Fibroblast of upper back skin (primary cell): Measurements from ENCODE around the gene PDE1C.
A peak's percentile ranks its signal among the peaks of the same experiment; 100 is the strongest.
"Not testable (repeated sequence)": the region's sequence is repeated elsewhere in the genome, so short reads cannot be mapped to it uniquely, and the experiment has no call there.

Experiments used
- DNase-seq: peaks from one replicate; pipeline ENCODE4 v3.0.0-alpha.2; 2013

PDE1C gene

DNA sequence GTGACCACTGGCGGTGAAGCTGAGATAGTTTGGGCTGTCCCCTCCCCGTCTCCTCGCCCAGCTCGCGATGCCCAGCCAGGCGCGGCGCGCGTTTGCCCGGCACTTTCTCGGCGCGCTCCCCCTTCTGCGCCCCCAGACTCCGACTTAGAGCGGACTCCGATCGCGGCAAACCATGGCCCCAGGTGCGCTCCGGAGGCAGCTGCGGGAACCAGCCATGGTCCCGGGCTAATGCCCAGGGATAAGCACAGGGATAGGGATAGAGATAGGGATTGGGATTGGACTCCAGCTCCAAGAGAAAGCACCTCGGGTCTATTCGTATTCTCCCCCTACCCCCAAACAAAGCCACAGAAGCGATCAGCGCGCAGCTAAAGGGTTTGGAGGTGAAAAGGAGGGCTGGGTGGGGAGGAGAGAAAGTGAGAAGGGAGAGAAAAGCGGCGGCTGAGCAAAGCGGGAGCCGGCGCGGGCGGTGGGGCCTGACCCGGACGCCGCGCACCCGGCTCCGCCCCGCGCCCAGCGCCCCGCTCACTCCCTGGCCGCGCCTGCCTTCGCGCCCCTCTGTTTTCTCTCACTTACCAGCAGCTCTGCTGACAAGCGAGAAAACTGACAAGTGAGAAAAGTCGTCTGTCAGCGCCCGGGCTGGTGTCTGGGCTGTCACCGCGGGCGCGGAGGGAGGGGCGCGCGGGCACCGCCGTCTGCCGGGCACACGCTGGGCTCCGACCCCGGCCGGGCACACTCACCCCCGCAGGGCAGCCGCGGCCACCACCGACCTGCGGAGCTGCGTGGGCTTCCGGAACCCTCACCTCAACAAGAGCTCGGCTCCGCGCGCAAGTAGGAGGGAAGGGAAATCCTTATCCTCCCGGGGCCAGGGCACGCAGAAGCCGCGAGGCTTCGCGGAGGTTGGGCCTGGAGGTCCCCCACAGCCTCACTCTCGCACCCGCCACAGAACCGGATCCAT lies at the start of gene PDE1C:
Gene PDE1C, minus strand, starts transcription at position 2 of the 955 bp plus-strand sequence.
- DNase-seq = peak; percentile 27

DNA sequence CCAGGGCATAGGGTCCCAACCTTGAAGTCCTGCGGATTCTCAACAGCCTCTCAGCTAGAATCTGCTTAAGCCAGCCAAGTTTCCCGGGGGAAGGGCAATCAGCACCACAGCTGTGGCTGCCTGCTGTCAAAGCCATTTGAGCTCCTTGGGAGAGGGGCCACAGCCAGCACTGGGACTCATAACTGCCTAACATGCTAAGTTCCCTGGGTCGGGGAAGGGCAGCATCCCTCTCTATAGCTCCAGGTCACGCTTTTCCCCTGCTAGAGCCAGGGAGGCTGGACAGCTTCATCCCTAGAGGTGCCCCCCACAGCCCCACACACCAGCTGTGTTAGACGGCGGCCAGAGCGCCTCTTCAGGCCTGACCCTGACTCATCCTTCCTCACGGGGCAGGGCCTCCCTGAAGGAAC lies 49.6 kb upstream of the PDE1C start:
- no peak for DNase-seq

DNA sequence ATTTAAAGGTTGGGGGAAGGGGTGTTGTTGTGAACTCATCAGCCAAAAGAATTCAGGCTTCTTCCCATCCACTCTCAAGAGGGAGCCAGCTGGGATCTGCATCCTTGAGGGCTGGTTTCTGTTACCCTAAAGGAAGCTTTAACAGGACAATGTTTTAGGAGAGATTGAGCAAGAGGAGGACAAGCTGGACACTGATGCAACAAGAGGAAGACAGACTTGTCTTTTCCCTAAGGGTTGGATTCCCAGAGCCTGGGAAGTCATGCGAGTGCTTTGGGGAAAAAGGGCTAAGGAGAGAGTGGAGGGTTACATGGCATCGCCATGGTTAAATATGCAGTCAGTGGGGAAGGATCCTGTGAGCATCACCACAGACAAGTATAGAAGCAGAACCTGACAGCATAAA lies 47.6 kb upstream of the PDE1C start:
- peak; percentile 24 for DNase-seq

DNA sequence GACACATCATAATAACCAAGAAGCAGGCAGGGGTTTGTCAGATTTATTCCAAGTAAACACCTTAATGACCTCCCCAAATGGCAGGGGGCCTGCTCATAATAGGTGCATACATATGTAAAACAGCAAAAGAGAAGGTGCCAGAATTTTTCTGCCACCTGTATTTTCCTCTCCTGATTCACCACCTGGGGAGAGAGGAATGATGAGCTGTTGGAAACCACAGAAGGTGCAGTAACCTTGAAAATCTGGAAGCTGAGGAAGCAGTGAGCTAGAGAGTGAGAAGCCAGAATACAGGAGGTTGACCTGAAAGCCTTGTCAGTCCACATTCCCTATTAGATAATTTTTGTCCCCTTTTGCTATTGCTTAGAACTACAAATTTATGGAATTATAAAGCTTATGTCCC lies 46.2 kb upstream of the PDE1C start:
- DNase-seq = no peak

DNA sequence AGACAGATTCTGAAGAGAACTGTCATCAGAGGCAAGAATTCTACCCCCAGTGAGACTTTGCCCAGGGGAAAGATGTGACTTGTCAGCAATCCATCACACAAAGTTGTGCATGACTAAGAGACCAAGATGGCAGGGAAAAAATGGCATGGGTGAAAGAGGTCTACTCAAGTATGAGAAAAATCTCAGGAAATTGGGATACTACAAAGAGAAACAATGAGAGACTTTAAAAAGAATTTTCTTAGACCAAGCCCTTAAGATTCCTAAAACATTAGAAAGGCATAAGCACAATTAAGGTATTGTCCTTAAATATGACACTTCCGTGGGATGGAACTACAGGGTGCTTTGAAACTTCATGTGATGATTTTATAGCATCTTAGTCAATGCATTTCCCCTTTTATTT lies 45.6 kb upstream of the PDE1C start:
- DNase-seq = peak; percentile 90

DNA sequence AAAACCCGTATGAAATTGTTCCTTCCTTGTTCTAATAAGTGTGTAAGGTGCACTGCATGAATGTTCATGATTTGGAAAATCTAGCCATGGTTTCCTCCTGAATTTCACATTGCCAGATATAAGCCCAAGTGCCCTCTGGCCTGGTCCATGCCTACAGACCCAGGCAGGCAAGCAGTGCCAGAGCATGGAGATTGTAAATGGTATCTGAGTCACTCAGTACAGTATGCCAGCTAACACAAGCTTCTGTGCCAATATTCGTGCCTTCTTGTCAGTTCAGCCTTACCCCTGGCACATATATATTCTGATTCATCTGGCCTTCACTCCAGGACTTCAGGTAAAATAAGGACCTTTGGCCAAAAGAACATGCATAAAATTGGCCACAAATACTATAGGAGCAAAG lies 38.4 kb upstream of the PDE1C start:
- no peak for DNase-seq

DNA sequence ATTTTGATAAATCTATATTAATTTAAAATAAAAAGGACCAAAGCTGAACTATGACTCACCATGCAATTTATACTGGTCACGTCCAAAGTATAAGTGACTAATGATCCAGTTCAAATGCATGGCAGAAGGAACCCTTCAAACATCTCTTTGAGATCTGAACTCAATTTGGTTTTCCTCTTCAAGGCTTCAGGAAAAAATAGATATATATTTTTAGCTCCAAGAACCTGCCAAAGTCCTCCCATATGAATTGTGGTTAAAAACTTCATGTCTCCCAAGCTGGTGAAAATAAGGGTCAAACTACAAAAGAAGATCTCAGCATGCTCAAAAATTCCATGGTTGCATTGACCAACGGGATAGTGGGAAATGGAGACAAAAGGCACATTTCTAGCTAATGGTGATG lies 34.6 kb upstream of the PDE1C start:
- peak; percentile 50 for DNase-seq

DNA sequence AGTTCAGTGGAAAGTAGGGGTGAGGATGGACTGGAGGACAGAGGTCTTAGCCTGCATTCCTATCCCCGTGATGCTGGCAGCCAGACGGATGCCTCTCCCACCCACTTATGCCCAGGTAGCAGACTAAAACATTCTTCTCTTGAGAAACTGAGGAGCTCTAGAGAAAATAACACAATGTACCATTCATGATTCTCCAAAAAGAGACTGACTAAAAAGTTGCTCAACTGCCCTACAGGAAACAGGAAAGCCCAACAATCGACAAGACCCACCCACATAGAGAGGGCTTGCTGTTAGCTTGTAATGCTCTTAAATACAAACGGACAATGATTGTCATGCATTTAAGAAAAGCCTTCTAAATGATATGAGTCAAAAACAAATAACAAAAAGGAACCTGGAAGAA lies 33.2 kb upstream of the PDE1C start:
- DNase-seq = no peak

DNA sequence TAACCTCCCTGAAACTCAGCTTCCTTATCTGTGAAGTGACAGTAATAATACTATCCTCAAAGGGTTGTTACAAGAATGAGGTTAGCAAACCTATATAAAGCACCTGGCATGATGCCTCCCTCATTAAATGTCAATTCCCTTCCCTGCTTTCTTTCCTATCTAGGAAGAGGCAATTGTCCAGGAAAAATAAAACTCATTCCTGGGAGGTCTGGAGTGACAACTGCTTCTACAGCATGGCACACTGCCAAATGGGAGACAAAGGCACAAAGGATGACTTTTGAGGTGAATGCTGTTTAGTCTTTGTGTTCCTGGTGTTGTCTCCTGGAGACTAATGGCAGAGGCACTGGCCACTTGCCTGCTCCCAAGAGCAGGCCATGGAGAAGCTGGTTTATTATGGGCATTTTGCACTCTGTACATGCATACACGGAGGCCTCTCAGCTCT lies 32.2 kb upstream of the PDE1C start:
- DNase-seq = no peak

DNA sequence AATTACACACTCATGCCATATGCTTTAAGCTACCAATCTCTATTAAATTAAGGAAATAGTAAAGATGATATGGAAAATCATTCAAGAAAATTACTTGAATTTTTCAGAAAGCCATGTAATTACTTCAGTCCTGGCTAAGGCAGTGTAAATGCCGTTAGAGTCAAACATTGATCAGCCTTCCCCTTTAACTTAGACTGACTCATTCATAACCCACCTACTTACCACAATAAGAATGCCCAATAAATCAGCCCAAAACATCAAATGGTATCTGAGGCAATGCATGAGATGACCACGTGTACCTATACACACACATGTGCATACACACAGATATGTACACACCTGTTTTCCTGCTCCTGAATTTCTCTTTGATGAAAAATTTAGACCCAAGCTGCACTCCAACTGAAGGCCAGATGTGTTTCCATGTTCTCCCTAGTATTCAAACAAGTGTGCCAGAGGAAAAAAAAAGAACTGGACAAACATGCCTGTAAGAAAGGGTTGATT lies 30.2 kb upstream of the PDE1C start:
- DNase-seq = no peak

DNA sequence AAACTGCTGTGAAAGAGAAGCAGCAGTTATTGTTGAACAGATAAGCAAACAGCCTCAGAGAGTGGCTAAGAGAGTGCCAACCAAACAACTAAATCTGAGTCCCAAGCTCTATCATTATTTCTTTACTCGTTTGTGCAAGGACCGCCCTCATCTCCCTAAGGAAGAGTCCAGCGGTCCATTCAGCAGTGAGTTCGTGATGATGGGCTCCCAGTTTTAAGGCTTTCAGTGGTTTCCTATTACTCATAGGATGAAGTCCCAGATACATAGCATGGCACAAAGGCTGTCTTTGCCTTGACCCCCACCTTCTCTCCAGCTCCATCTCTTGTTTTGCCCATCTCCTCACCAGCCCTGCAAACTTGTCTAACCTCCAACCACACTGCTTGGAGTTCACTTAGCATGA lies 24.3 kb upstream of the PDE1C start:
- DNase-seq = no peak

DNA sequence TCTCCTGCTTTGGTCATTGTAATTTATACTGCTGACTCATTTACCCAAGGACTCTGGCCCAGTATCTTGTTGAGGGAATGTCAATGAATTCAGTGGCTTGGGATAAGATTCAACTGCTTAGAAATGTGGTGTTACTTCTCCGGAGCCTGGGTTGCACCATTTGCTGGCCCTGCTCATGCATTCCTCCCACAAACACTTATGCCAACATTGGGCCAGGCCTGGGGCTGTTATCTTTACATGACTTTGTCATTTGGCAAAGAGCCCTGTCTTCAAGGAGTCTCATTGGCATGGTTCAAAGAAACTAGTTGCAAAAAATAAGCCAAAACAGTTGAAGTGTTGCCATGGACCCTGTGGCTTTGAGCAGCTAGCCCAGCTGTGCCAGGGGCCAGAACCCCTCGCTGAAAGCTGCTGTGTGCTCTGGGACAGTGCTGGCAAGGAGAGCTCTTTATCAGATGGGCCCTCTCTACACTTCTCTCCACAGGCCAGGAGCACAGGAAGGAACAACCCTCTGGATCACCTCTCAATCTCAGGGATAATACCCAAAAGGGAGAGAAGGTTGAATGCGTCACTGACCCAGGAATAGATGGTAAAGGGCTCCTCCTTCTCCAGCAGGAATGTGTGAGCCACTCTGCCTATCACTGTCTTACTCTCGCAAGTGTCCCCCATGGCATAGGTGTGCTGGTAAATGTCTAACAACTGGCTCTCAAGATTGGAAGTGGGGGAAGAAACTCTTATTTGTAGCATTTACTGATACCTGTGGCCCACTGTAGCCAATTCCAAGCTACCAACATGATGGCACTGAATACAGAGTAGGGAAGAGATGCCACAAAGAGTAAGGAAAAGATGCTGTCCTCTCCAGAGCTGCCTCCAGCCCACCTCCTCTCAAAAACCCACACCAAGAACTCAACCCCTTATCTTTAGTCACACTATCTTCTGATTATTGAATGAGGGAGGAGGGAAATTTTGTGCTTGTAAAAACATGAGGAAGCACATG lies 23.5 kb upstream of the PDE1C start:
- peak; percentile 92 for DNase-seq

DNA sequence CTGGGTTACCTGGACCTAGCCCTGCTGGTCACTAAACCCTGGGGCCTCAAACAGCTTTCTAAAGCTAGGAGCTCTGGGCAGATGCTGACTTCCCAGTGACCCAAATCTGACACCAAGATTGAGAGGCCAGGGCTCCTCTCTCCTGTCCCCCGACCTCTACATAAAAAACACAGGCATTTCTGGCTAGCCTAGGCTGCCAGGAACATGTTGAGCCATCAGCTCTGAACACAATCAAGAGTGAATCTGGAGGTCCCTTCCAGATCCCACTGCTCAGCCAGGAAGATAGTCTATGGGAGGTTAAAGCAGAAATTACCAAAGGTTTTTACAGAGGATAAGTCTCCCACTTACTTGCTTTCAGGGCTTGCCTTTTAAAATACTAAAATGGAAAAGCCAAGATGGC lies 22.1 kb upstream of the PDE1C start:
- DNase-seq = peak; percentile 46

DNA sequence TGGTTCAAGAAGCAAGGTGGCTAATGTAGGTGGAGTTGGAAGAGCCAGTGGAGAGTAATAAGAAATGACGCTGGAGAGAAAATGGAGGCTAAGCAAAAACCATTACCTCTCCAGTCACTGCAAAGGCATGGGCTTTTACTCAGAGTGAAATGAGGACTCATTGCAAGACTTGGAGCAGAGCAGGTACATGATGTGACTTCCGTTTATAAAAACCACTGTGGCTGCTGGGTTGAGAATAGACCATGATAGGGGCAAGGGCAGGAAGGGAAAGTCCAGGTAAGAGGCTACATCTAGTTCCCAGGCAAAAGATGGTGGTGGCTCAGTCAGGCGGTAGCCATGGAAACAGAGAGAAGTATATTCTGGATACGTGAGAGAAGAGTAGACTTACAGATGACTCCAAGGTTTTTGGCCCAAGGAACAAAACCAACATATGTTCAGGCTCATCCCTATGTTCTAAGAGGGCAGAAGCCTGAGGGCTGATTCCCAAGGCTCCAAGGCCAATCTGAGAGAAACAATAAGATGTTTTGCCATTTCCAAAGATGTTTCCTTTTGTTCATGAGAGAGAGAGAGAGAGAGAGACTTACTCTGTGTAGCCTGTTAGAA lies 21.5 kb upstream of the PDE1C start:
- no peak for DNase-seq

DNA sequence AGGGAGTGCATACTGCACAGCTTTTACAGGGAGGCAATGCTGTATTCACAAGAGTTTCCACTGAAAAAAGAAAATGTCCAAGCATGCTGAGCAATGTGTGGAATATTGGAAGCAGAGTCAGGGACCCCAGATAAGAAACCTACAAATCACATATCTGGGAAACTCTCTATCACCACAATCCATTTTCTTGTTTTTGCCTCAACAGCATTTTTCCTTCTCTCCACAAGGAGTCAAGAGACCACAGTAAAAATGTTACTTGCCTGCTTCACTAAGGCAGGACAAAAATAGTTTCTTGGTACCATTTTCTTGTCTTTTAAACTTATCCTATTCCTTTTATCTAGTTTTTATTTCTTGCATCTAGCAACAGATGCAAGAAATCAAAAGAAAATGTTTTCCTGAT lies 19.5 kb upstream of the PDE1C start:
- DNase-seq = no peak

DNA sequence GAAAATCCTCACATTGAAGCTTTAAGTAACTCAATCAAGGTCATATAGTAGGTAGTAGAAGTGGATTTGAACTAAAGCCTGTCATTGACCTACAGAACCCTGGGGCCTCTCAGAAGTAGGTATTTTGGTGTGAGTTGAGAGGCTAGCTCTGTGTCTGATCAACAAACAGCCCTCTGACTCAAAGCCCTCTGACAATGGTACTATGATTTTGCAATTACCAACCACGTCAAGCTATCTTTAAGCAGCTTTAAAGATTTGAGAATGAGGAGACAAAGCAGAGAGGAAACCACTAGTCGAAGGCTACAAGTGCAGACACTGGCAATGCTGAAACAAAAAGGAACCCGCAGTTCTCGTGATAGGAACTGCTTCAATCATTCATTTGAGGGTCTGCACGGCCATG lies 19.0 kb upstream of the PDE1C start:
- DNase-seq = no peak

DNA sequence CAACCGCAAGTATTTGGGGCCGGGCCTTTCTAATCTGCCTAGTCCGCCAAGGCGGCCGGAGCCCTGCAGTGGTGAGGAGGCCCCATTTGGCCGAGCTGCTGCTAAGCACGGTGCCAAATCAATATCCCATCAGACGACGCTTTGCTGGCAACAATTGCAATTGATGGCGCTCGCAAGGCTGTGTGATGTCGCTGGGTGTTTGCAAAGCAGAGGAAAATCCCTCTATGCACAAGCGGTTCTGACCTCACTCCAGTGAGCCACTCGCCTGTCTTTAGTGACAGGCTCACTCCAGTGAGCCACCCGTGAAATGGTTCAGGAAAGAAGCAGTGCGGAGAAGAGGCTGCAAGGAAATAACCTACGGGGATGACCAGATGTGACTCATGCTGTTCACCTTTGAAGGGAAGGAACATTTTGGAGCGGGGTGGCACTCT lies 18.3 kb upstream of the PDE1C start:
- DNase-seq = no peak

DNA sequence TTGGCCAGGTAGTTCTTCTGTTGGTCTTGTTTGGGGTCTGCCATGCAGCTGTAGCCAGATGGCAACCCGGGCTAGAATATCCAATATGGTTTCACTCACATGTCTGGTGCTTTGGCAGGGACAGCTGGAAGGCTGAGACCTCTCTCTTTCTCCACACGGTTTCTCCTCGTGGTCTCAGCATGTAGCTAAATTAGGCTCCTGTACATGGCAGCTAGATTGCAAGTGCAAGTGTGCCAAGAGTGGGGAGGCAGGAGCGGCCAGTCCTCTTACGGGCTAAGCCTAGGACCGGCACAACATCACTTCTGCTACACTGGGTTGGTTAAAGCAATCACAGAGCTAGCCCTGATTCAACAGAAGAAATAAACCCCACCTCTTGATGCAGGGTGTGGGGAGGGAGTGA lies 9.3 kb upstream of the PDE1C start:
- no peak for DNase-seq

DNA sequence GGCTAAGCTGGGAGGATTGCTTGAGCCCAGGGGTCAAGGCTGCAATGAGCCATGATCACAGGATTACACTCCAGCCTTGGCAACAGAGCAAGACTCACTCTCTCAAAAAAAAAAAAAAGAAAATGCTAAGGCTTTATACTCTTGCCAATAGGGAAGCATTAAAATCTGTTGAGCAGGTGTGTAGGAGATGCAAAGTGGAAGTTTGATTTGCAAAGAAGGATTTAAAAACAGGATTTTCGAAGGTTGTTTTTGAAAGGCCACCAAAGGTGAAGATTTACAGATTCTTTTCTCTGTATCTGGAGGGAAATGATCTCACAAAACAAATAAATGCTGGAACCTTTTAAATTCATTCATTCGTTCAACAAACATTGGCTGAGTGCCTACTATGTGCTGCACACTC lies 8.6 kb upstream of the PDE1C start:
- no peak for DNase-seq

DNA sequence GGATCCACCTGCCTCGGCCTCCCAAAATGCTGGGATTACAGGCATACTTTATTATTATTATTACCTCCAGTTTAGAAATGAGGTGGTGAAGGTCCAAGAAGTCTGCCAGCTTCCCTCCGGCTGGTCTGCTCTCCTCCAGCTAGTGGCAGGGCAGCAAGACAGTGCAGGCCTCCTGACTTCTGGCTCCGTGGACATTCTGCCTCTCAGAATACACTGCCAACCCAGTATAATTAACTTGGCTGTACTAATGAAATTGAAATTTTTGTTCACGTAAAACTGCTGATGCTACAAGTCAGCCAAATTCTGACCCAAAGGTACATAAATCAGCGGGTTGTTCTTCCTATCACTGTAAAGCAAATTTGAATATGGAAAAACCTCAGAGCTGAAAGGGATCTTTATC lies 7.6 kb upstream of the PDE1C start:
- no peak for DNase-seq

DNA sequence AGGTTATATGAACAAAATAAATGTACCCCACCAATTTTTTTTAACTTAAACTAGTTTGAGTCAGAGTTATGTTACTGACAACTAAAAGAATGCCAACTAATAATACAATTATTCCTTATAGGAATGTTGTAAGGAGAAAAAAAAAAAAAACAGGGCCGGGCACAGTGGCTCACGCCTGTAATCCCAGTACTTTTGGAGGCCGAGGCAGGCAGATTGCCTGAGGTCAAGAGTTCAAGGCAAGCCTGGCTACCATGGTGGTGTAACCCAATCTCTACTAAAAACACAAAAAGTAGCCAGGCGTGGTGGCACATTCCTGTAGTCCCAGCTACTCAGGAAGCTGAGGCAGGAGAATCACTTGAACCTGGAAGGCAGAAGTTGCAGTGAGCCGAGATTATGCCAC lies 6.6 kb upstream of the PDE1C start:
- DNase-seq = not testable (repeated sequence)

DNA sequence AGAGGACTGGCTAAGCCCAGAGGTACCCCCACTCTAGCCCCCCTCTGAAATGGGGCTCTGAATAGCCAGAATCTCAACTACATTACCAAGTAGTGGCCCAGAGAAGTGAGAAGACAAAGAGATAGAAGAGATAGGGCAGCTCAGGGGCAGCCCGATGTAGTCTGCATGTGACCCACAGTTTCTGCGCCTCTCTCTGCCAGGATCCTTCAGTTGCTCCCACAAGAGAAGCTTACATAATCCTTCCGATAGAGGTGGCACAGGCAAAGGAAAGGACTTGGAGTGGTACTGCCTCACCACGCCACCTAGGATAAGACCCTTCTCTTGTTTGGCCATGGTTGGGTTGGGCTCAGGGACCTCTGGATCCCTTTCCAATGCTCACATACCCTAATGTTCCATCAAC lies 5.4 kb upstream of the PDE1C start:
- no peak for DNase-seq
